HG03045 (cell line): ENCODE results near the gene RNPEP.
"Not testable (repeated sequence)": the region's sequence is repeated elsewhere in the genome, so short reads cannot be mapped to it uniquely, and the experiment has no call there.

Experiments used
- ATAC-seq: cut with Tn5 transposase; IDR thresholded peaks from one replicate; pipeline ENCODE4 v1.9.1; 2021; ENCODE audit warnings: mild to moderate bottlenecking, moderate library complexity; ENCODE audit not compliant: unreplicated experiment

RNPEP gene

GRCh38 chr1:202009326-202010179 is 27.1 kb downstream of the RNPEP start:
- peak; percentile 45 for ATAC-seq

GRCh38 chr1:202010180-202011015 is 27.9 kb downstream of the RNPEP start, which contains the start of gene ELF3:
ELF3 (plus strand) TSS chr1:202010587; CDS start chr1:202011137, 550 bp downstream.
- ATAC-seq, result peak; percentile 79

- no peak for ATAC-seq
These were observed 29.5 kb downstream of the RNPEP start for GRCh38 chr1:202011994-202012393.

GRCh38 chr1:202012544-202013478 is 30.4 kb downstream of the RNPEP start:
- ATAC-seq, result no peak

GRCh38 chr1:202013603-202014002 is 31.2 kb downstream of the RNPEP start:
- no peak for ATAC-seq

GRCh38 chr1:202014060-202014459 is 31.6 kb downstream of the RNPEP start:
- ATAC-seq, result no peak

GRCh38 chr1:202014915-202015661 is 32.6 kb downstream of the RNPEP start:
- no peak for ATAC-seq

GRCh38 chr1:202015662-202015937 is 33.2 kb downstream of the RNPEP start:
- no peak for ATAC-seq

GRCh38 chr1:202016022-202016810 is 33.8 kb downstream of the RNPEP start:
- ATAC-seq, result no peak

- no peak for ATAC-seq
These were observed 34.6 kb downstream of the RNPEP start for GRCh38 chr1:202016811-202017748.

GRCh38 chr1:202017749-202018467 is 35.5 kb downstream of the RNPEP start:
- ATAC-seq, result no peak

- no peak for ATAC-seq
These were observed 36.2 kb downstream of the RNPEP start for GRCh38 chr1:202018468-202019234.

- ATAC-seq, result not testable (repeated sequence)
These were observed 36.7 kb downstream of the RNPEP start for GRCh38 chr1:202019235-202019558.

- no peak for ATAC-seq
These were observed 40.6 kb downstream of the RNPEP start for GRCh38 chr1:202023001-202023433.

GRCh38 chr1:202029171-202029665 is 46.8 kb downstream of the RNPEP start:
- no peak for ATAC-seq

GRCh38 chr1:202029727-202030126 is 47.3 kb downstream of the RNPEP start:
- ATAC-seq, result no peak

GRCh38 chr1:202031796-202032195 is 49.3 kb downstream of the RNPEP start:
- no peak for ATAC-seq
